C4-2B (cell line): ENCODE data around the gene RADIL.

Experiments used
- CTCF ChIP-seq: fragments of 450-650 bp; conservative IDR thresholded peaks from 2 replicates; pipeline ENCODE4 v1.5.1; 2017; ENCODE audit warnings: mild to moderate bottlenecking
- ZFX ChIP-seq: fragments of 450-650 bp; IDR thresholded peaks from 2 replicates; pipeline ENCODE4 v1.6.1; 2017

GRCh38 chr7:4888161-4888560 lies 4.6 kb upstream of the RADIL start:
- TF ChIP-seq CTCF (no peak), ZFX (no peak)
